ENCODE measurements around the gene TIMP2.
"Not testable (repeated sequence)": the region's sequence is repeated elsewhere in the genome, so short reads cannot be mapped to it uniquely, and the experiment has no call there.

Gene TIMP2

GRCh38 chr17:78913115-78913514 lies 12.1 kb downstream of the TIMP2 start:
- H3K4me3 ChIP-seq (replicated peaks; ENCODE audit: low read depth, low read length): no peak overlapping the region
- DNase-seq (ENCODE audit: low read depth): no peak
- TF ChIP-seq CTCF (IDR thresholded peaks at IDR 0.05; ENCODE audit: low read length, missing control alignments): no peak

GRCh38 chr17:78912082-78912481 lies 13.1 kb downstream of the TIMP2 start:
- H3K4me3 ChIP-seq (replicated peaks; ENCODE audit: low read depth, low read length): no peak overlapping the region
- no peak for DNase-seq (ENCODE audit: low read depth)
- TF ChIP-seq CTCF (IDR thresholded peaks at IDR 0.05; ENCODE audit: low read length, missing control alignments): no peak

GRCh38 chr17:78911543-78911942 lies 13.6 kb downstream of the TIMP2 start:
- not testable (repeated sequence) for DNase-seq (ENCODE audit: low read depth); H3K4me3 ChIP-seq (replicated peaks; ENCODE audit: low read depth, low read length)

- DNase-seq (ENCODE audit: low read depth): no peak
- H3K4me3 ChIP-seq (replicated peaks; ENCODE audit: low read depth, low read length): no peak overlapping the region
- no peak for TF ChIP-seq CTCF (IDR thresholded peaks at IDR 0.05; ENCODE audit: low read length, missing control alignments)
Observed at GRCh38 chr17:78910497-78911284, 14.5 kb downstream of the TIMP2 start.

- TF ChIP-seq CTCF (IDR thresholded peaks at IDR 0.05; ENCODE audit: low read length, missing control alignments): no peak
- DNase-seq (ENCODE audit: low read depth): no peak
- no peak overlapping the region for H3K4me3 ChIP-seq (replicated peaks; ENCODE audit: low read depth, low read length)
Observed at GRCh38 chr17:78908426-78908825, 16.8 kb downstream of the TIMP2 start.

GRCh38 chr17:78905541-78905940 lies 19.6 kb downstream of the TIMP2 start:
- TF ChIP-seq CTCF (IDR thresholded peaks at IDR 0.05; ENCODE audit: low read length, missing control alignments): no peak
- DNase-seq (ENCODE audit: low read depth): no peak
- H3K4me3 ChIP-seq (replicated peaks; ENCODE audit: low read depth, low read length): no peak overlapping the region

GRCh38 chr17:78905116-78905515 lies 20.1 kb downstream of the TIMP2 start:
- TF ChIP-seq CTCF (IDR thresholded peaks at IDR 0.05; ENCODE audit: low read length, missing control alignments): no peak
- no peak for DNase-seq (ENCODE audit: low read depth)
- no peak overlapping the region for H3K4me3 ChIP-seq (replicated peaks; ENCODE audit: low read depth, low read length)

All from fibroblast of pulmonary artery (primary cell).